Activated naive CD8-positive, alpha-beta T cell (primary cell): ENCODE results near the gene TBC1D22A.

ENCODE experiments used
- H3K27ac Mint-ChIP-seq: one replicate; pipeline ENCODE4 v1.8.0; 2021; ENCODE audit warnings: mixed read lengths
- H3K27me3 Mint-ChIP-seq: one replicate; pipeline ENCODE4 v1.8.0; 2021; ENCODE audit warnings: mixed read lengths
- H3K36me3 Mint-ChIP-seq: one replicate; pipeline ENCODE4 v1.8.0; 2021; ENCODE audit warnings: mixed read lengths
- H3K4me1 Mint-ChIP-seq: one replicate; pipeline ENCODE4 v1.8.0; 2021; ENCODE audit warnings: low read depth, mixed read lengths
- H3K4me3 Mint-ChIP-seq: one replicate; pipeline ENCODE4 v1.8.0; 2021; ENCODE audit warnings: mild to moderate bottlenecking, mixed read lengths
- H3K9me3 Mint-ChIP-seq: one replicate; pipeline ENCODE4 v1.8.0; 2021; ENCODE audit warnings: low read depth, mixed read lengths

Gene TBC1D22A

GRCh38 chr22:47174096-47174495 is 411.6 kb downstream of the TBC1D22A start:
- H3K9me3 Mint-ChIP-seq, result no peaks in the 10 kb centered on the region
- H3K36me3 Mint-ChIP-seq, result peaks cover 27% of the 10 kb centered on the region
- no peak overlapping the region for H3K27ac Mint-ChIP-seq
- H3K27me3 Mint-ChIP-seq, result no peaks in the 10 kb centered on the region
- no peak overlapping the region for H3K4me3 Mint-ChIP-seq
- H3K4me1 Mint-ChIP-seq, result no peaks in the 10 kb centered on the region

GRCh38 chr22:47174671-47175112 is 412.2 kb downstream of the TBC1D22A start:
- no peak overlapping the region for H3K27ac Mint-ChIP-seq
- H3K9me3 Mint-ChIP-seq, result no peaks in the 10 kb centered on the region
- H3K36me3 Mint-ChIP-seq, result peaks cover 29% of the 10 kb centered on the region
- no peak overlapping the region for H3K4me3 Mint-ChIP-seq
- H3K4me1 Mint-ChIP-seq, result no peaks in the 10 kb centered on the region
- H3K27me3 Mint-ChIP-seq, result no peaks in the 10 kb centered on the region

DNA sequence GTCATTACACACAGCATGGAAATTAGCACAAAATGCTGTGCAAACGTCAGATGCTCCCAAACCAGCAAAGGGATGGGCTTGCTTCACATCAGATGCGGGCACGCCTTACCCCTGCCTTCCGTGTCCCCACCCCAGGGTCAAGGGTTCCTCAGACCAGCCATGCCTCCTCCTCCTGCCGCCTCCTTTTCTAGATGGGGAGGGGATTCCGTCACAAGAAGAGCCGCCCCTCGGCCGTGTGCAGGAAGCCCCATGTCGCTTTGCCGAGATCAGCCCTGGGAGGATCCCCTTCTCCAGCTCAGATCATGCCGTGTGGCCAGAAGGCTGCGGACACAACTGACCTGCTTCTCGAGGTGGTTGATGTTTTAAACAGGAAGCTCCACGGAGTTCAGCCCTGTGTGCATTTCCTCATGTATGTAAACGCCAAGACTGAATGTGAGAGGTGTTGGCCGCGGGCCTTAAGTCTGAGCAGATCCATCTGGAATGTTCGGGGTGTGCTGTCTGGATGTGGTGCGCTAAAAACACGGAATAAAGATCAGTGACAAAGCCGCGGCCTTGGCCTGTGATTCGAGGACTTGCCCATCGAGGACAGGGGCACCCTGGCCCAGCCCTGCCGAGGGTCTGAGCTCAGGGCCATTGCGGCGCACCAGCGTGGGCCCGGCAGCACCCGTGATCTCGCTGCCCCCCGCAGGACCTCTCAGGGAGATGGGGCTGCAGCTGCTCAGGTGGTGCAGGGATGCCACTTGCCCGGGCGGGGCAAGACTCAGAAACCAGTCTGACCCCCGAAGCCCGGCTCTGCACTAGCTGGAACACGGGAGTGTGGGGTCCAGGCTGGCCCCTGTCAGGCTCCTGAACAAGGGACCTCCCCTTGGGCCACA is 412.9 kb downstream of the TBC1D22A start:
- Mint-ChIP-seq H3K27me3 (no peaks in the 10 kb centered on the region), H3K27ac (no peak overlapping the region), H3K4me1 (no peaks in the 10 kb centered on the region), H3K36me3 (peaks cover 28% of the 10 kb centered on the region), H3K4me3 (no peak overlapping the region), H3K9me3 (peaks cover under 1% of the 10 kb centered on the region)

- no peak overlapping the region for H3K4me3 Mint-ChIP-seq
- H3K27me3 Mint-ChIP-seq, result no peaks in the 10 kb centered on the region
- H3K4me1 Mint-ChIP-seq, result no peaks in the 10 kb centered on the region
- peaks cover 30% of the 10 kb centered on the region for H3K36me3 Mint-ChIP-seq
- H3K9me3 Mint-ChIP-seq, result peaks cover 7% of the 10 kb centered on the region
- no peak overlapping the region for H3K27ac Mint-ChIP-seq
Observed at GRCh38 chr22:47176026-47176389, 413.6 kb downstream of the TBC1D22A start.

- Mint-ChIP-seq H3K27me3 (no peaks in the 10 kb centered on the region), H3K4me3 (no peak overlapping the region), H3K4me1 (no peaks in the 10 kb centered on the region), H3K9me3 (peaks cover 8% of the 10 kb centered on the region), H3K36me3 (peaks cover 30% of the 10 kb centered on the region), H3K27ac (no peak overlapping the region)
Observed at GRCh38 chr22:47176573-47177333, 414.3 kb downstream of the TBC1D22A start.

DNA sequence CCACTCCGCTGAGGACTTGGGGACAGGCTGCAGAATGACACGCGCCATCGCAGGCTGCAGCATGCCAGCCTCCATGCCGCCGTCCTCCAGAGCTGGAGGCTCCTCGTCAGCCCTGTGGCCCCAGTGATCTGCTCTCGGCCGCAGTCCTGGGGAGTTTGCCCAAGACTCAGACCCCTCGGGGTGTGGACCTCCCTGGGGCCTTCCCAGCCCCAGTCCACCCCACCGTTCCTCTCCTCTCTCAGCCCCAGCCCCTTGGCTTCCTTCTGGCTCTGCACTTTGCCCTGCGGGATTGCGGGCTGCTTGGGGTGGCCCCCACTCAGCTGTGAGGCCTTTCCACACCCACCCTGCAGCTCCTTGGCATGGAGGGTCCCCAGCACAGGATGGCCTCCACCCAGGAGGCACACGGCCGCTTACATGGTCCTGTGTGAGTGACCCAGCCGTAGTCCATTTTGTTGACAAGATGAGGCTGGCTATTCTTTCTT is 414.9 kb downstream of the TBC1D22A start:
- Mint-ChIP-seq H3K4me1 (no peaks in the 10 kb centered on the region), H3K4me3 (no peak overlapping the region), H3K9me3 (peaks cover 8% of the 10 kb centered on the region), H3K27me3 (no peaks in the 10 kb centered on the region), H3K27ac (no peak overlapping the region), H3K36me3 (peaks cover 30% of the 10 kb centered on the region)

DNA sequence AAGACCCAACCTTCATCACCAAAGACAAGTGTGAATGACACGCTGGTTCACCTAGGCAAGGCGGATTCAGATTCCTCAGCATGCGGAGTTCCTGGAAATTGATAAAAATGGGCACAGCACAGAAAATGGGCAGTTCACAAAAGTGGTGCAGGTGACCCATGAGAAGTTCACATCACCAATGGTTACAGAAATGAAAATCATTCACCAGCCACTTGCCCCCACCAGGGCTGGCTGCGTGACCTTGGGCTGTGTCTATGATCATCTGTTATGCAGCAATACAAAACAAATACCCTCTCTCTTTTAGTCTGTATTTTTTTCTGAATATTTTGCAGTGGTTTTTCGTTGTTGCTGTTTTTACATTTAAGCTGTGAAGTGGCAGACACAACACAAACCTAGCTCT is 415.9 kb downstream of the TBC1D22A start:
- Mint-ChIP-seq H3K27ac (no peak overlapping the region), H3K27me3 (no peaks in the 10 kb centered on the region), H3K9me3 (peaks cover 11% of the 10 kb centered on the region), H3K4me1 (no peaks in the 10 kb centered on the region), H3K4me3 (no peak overlapping the region), H3K36me3 (peaks cover 28% of the 10 kb centered on the region)

- H3K4me1 Mint-ChIP-seq, result no peaks in the 10 kb centered on the region
- peaks cover 22% of the 10 kb centered on the region for H3K9me3 Mint-ChIP-seq
- H3K36me3 Mint-ChIP-seq, result peaks cover 20% of the 10 kb centered on the region
- H3K27me3 Mint-ChIP-seq, result no peaks in the 10 kb centered on the region
- no peak overlapping the region for H3K4me3 Mint-ChIP-seq
- no peak overlapping the region for H3K27ac Mint-ChIP-seq
Observed at GRCh38 chr22:47180796-47181195, 418.3 kb downstream of the TBC1D22A start.

- H3K27me3 Mint-ChIP-seq, result no peaks in the 10 kb centered on the region
- no peak overlapping the region for H3K4me3 Mint-ChIP-seq
- H3K36me3 Mint-ChIP-seq, result no peaks in the 10 kb centered on the region
- H3K9me3 Mint-ChIP-seq, result peaks cover 21% of the 10 kb centered on the region
- H3K4me1 Mint-ChIP-seq, result no peaks in the 10 kb centered on the region
- H3K27ac Mint-ChIP-seq, result no peak overlapping the region
Observed at GRCh38 chr22:47187176-47187957, 424.9 kb downstream of the TBC1D22A start.

GRCh38 chr22:47188261-47189055 is 426.0 kb downstream of the TBC1D22A start:
- peaks cover 18% of the 10 kb centered on the region for H3K9me3 Mint-ChIP-seq
- no peaks in the 10 kb centered on the region for H3K4me1 Mint-ChIP-seq
- no peak overlapping the region for H3K4me3 Mint-ChIP-seq
- H3K27me3 Mint-ChIP-seq, result no peaks in the 10 kb centered on the region
- no peaks in the 10 kb centered on the region for H3K36me3 Mint-ChIP-seq
- H3K27ac Mint-ChIP-seq, result no peak overlapping the region

- H3K27ac Mint-ChIP-seq, result no peak overlapping the region
- H3K27me3 Mint-ChIP-seq, result no peaks in the 10 kb centered on the region
- H3K4me3 Mint-ChIP-seq, result no peak overlapping the region
- H3K9me3 Mint-ChIP-seq, result peaks cover 17% of the 10 kb centered on the region
- no peaks in the 10 kb centered on the region for H3K36me3 Mint-ChIP-seq
- H3K4me1 Mint-ChIP-seq, result no peaks in the 10 kb centered on the region
Observed at GRCh38 chr22:47189056-47189916, 426.8 kb downstream of the TBC1D22A start.

DNA sequence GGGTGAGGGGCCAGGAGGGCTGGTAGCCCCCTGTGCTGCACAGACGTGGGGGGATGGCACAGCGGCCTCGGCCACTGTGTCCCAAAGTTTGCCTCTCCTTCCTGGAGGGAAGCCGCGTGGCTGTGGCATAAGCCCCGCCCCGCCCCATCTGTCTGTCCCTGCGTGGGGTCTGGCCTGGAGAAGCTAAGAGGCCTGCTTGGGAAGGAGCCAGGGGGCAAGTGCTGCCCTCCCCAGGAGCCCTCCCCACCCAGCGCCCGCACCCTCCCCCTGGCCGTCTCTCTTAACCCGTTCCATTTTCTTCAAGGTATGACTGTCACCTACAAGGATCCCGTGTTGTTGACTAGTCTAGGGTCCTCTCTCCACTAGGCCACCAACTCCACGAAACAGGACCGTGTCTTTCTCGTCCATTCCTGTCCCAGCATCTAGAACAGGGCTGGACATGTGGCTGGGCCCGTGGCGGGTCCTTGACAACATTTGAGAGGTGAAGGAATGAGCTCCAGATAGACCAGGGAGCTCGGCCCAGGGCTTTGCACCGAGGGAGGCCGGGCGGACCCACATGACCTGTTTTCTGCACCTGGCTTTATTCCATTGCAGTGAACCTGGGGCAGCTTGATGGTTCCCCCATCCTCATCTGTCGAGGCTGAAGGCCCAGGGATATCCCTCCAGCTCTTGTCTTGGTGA is 428.0 kb downstream of the TBC1D22A start:
- Mint-ChIP-seq H3K27ac (no peak overlapping the region), H3K27me3 (no peaks in the 10 kb centered on the region), H3K9me3 (peaks cover 11% of the 10 kb centered on the region), H3K4me3 (no peak overlapping the region), H3K4me1 (no peaks in the 10 kb centered on the region), H3K36me3 (no peaks in the 10 kb centered on the region)
